K562 (cell line): ENCODE measurements around the gene NARF. TPM values are rescaled to one million over a fixed set of nuclear protein-coding genes. Genes with fewer than 3 reads are reported as not detected.

Source experiments
- BCL6 ChIP-seq: fragments of 250-450 bp; sonication (Bioruptor Pico); IDR thresholded peaks from 2 replicates; pipeline ENCODE4 v1.4.0; 2020
- GTF2A2 ChIP-seq: IDR thresholded peaks from 2 replicates; pipeline ENCODE4 v1.6.1; 2016; ENCODE audit warnings: mild to moderate bottlenecking, missing genetic modification characterization, missing compliant biosample characterization
- JUNB ChIP-seq: fragments of 450-650 bp; formaldehyde crosslinking; conservative IDR thresholded peaks from 2 replicates; pipeline ENCODE4 v1.4.0; 2020; ENCODE audit warnings: mild to moderate bottlenecking
- LEF1 ChIP-seq: fragments of 450-650 bp; IDR thresholded peaks from 2 replicates; pipeline ENCODE4 v1.6.1; 2016; ENCODE audit warnings: mild to moderate bottlenecking
- MEF2D ChIP-seq: conservative IDR thresholded peaks from 2 replicates; pipeline ENCODE4 v1.6.1; 2016; ENCODE audit warnings: low read depth, missing genetic modification characterization, missing compliant biosample characterization
- NBN ChIP-seq: fragments of 450-650 bp; IDR thresholded peaks from 2 replicates; pipeline ENCODE4 v1.6.1; 2016; ENCODE audit warnings: low read depth, mild to moderate bottlenecking
- RERE ChIP-seq: sonication (generic); formaldehyde crosslinking; IDR thresholded peaks from 2 replicates; pipeline ENCODE4 v1.8.0; 2023; ENCODE audit warnings: missing genetic modification reagents, mild to moderate bottlenecking, borderline replicate concordance
- SAFB ChIP-seq: fragments of 200-400 bp; formaldehyde crosslinking; IDR thresholded peaks from 2 replicates; pipeline ENCODE4 v1.6.1; 2017; ENCODE audit warnings: low read depth, low read length, borderline replicate concordance
- STAT5A ChIP-seq: IDR thresholded peaks from 2 replicates; pipeline ENCODE4 v1.6.1; 2012; ENCODE audit warnings: low read length, inconsistent platforms, borderline replicate concordance
- STAT5B ChIP-seq: fragments of 250-450 bp; sonication (Bioruptor Pico); IDR thresholded peaks from 2 replicates; pipeline ENCODE4 v1.8.0; 2021; ENCODE audit warnings: mild to moderate bottlenecking, inconsistent platforms
- TAF1 ChIP-seq: IDR thresholded peaks from 2 replicates; pipeline ENCODE4 v1.6.1; 2011; ENCODE audit warnings: mild to moderate bottlenecking, low read length, moderate library complexity; ENCODE audit not compliant: insufficient read depth, control insufficient read depth, severe bottlenecking; ENCODE audit errors: extremely low read depth
- THRAP3 ChIP-seq: fragments of 450-650 bp; IDR thresholded peaks from 2 replicates; pipeline ENCODE4 v1.6.1; 2016; ENCODE audit warnings: mild to moderate bottlenecking, inconsistent platforms, borderline replicate concordance
- U2AF2 ChIP-seq: fragments of 200-400 bp; formaldehyde crosslinking; optimal IDR thresholded peaks from 2 replicates; pipeline ENCODE3; 2017; ENCODE audit warnings: low read depth, mild to moderate bottlenecking, low read length
- ZNF174 ChIP-seq: fragments of 250-450 bp; sonication (Bioruptor Pico); IDR thresholded peaks from 2 replicates; pipeline ENCODE4 v1.4.0; 2020; ENCODE audit warnings: mild to moderate bottlenecking
- ZNF224 ChIP-seq: sonication (generic); formaldehyde crosslinking; IDR thresholded peaks from 2 replicates; pipeline ENCODE4 v1.8.0; 2022; ENCODE audit warnings: mild to moderate bottlenecking, missing genetic modification reagents
- ZNF766 ChIP-seq: fragments of 200-800 bp; sonication (Bioruptor generic); conservative IDR thresholded peaks from 2 replicates; pipeline ENCODE4 v1.6.1; 2016; ENCODE audit warnings: missing genetic modification characterization, missing compliant biosample characterization
- polyA plus RNA-seq, 8 experiments: library from polyadenylated mRNA; depleted of rRNA in 4 of 8; stranded (reverse) in 5 of 8; unstranded in 3 of 8; fragments of >200 nt; fragmentation: Nextera tagmentation in 2 of 8; fragmentation: Illumina TruSeq in 1 of 8; extraction: Ambion mirVana in 2 of 8; extraction: Trizol in 1 of 8; gene quantifications; 2 replicates each; pipeline versions ENCODE4 v1.2.1 to v1.2.3, GENCODE V29; 2011 to 2014; ENCODE audit warnings: inconsistent platforms in 1 of 8, missing spikeins in 1 of 8
- total RNA-seq, 7 experiments: library from RNA; depleted of rRNA in 6 of 7; stranded (reverse); fragments of >200 nt in 6 of 7; fragmentation: Illumina TruSeq in 2 of 7; extraction: Trizol in 2 of 7; gene quantifications; 2 replicates each; pipeline versions ENCODE4 v1.2.1 to v1.2.3, GENCODE V29; 2011 to 2021; ENCODE audit warnings: low replicate concordance in 1 of 7
- TF ChIP-seq, protein P1 (sequence below): fragments of 250-450 bp; sonication (Bioruptor Pico); IDR thresholded peaks from 2 replicates; pipeline ENCODE4 v1.5.0; 2020; ENCODE audit warnings: mild to moderate bottlenecking, borderline replicate concordance
- TF ChIP-seq, protein P2 (sequence below): fragments of 450-650 bp; IDR thresholded peaks from 2 replicates; pipeline ENCODE4 v1.6.1; 2016; ENCODE audit warnings: low read depth, mild to moderate bottlenecking, moderate library complexity

Gene NARF
- total and polyA plus RNA-seq, 9 of the 15 experiments (the other 6 are each of a cell fraction or from before 2014, with no cell fraction given): 60.4 to 423 (median 132) TPM

DNA sequence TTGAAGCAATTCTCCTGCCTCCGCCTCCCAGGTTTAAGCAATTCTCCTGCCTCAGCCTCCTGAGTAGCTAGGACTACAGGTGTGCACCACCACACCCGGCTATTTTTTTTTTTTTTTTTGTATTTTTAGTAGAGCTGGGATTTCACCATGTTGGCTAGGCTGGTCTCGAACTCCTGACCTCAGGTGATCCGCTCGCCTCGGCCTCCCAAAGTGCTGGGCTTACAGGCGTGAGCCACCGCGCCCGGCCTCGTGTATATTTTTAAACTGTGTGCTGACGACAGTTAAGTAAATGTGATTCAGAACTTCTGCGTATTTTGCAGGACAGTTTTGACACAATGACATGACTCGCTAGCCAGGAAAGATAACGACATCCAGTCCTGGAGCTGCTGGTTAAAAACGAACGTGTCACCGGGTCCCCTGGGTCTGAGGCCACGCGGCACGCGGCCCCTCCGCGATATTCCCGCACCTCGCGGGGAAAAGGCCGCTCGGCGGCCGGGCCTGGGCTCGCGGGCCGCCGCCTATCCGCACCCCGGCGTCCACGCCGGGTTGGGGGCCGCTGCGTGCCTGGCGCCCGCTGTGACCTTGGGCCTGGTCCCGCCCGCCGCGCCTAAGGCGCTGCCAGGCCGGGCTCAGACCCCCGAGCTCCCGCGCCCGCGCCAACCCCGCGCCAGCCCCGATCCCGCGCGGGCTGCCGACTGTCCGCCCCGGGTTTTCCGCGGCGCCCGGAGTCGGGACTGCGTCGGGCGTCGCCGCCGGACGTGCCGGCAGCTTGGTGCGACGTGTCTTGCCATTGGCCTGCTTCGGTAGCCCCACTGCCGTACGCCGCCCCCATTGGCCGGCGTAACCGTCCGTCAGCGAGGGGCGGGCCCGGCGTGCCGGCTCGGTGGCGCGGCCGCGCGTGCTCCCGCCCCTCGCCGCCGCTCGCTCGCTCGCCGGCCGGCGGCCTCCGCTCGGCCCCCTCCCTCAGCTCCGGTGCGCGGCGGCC, 60.6 kb downstream of the NARF start, which contains the start of gene FOXK2 (continued):
- TF ChIP-seq RERE (CRISPR knock-in tag) (no peak), ZNF174 (no peak), ZNF224 (CRISPR knock-in tag) (no peak), NBN (peak; percentile 76), THRAP3 (no peak), TAF1 (peak; percentile 55), GTF2A2 (tag) (0 out of 2 replicates have a peak, but pooled peaks have one; percentile 37), JUNB (no peak), BCL6 (CRISPR knock-in tag) (no peak), SAFB (peak; percentile 88), STAT5B (CRISPR knock-in tag) (no peak), MEF2D (peak; percentile 42; the same call in 1 of the 2 replicates), LEF1 (no peak; the same call in 1 of the 2 replicates), U2AF2 (no peak), STAT5A (no peak), ZNF766 (peak; percentile 78)
- TF ChIP-seq, protein P1, sequence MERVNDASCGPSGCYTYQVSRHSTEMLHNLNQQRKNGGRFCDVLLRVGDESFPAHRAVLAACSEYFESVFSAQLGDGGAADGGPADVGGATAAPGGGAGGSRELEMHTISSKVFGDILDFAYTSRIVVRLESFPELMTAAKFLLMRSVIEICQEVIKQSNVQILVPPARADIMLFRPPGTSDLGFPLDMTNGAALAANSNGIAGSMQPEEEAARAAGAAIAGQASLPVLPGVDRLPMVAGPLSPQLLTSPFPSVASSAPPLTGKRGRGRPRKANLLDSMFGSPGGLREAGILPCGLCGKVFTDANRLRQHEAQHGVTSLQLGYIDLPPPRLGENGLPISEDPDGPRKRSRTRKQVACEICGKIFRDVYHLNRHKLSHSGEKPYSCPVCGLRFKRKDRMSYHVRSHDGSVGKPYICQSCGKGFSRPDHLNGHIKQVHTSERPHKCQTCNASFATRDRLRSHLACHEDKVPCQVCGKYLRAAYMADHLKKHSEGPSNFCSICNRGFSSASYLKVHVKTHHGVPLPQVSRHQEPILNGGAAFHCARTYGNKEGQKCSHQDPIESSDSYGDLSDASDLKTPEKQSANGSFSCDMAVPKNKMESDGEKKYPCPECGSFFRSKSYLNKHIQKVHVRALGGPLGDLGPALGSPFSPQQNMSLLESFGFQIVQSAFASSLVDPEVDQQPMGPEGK (CRISPR knock-in tag): no peak
- TF ChIP-seq, protein P2, sequence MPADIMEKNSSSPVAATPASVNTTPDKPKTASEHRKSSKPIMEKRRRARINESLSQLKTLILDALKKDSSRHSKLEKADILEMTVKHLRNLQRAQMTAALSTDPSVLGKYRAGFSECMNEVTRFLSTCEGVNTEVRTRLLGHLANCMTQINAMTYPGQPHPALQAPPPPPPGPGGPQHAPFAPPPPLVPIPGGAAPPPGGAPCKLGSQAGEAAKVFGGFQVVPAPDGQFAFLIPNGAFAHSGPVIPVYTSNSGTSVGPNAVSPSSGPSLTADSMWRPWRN: peak; percentile 47; the same call in 1 of the 2 replicates
